Neuronal stem cell (in vitro differentiated cells): ENCODE measurements around the gene SART1.
A peak's percentile ranks its signal among the peaks of the same experiment; 100 is the strongest.

Experiments used
- DNase-seq: peaks from one replicate; pipeline ENCODE4 v3.0.0-alpha.2; 2013; ENCODE audit warnings: low spot score
- H2AFZ ChIP-seq: one replicate; pipeline ENCODE4 v1.6.1; 2013; ENCODE audit warnings: mild to moderate bottlenecking, low read length, inconsistent platforms
- H2AK5ac ChIP-seq: 2 replicates; pipeline ENCODE4 v1.6.1; 2013; ENCODE audit warnings: low read depth, mild to moderate bottlenecking, inconsistent platforms, low read length, moderate library complexity, mixed read lengths
- H2BK120ac ChIP-seq: 2 replicates; pipeline ENCODE4 v1.6.1; 2013; ENCODE audit warnings: low read depth, mild to moderate bottlenecking, inconsistent platforms, low read length, moderate library complexity, mixed read lengths
- H2BK12ac ChIP-seq: one replicate; pipeline ENCODE4 v1.6.1; 2013; ENCODE audit warnings: low read length, inconsistent platforms
- H2BK15ac ChIP-seq: 2 replicates; pipeline ENCODE4 v1.6.1; 2013; ENCODE audit warnings: mild to moderate bottlenecking, low read length, inconsistent platforms, mixed read lengths
- H2BK5ac ChIP-seq: one replicate; pipeline ENCODE4 v1.6.1; 2013; ENCODE audit warnings: inconsistent platforms, mild to moderate bottlenecking, low read length, moderate library complexity
- H3K14ac ChIP-seq: one replicate; pipeline ENCODE4 v1.6.1; 2013; ENCODE audit warnings: low read length, inconsistent platforms
- H3K18ac ChIP-seq: 2 replicates; pipeline ENCODE4 v1.6.1; 2013; ENCODE audit warnings: low read length, inconsistent platforms
- H3K23ac ChIP-seq: 2 replicates; pipeline ENCODE4 v1.6.1; 2013; ENCODE audit warnings: low read depth, mild to moderate bottlenecking, mixed read lengths, low read length, inconsistent platforms; ENCODE audit not compliant: poor library complexity
- H3K27ac ChIP-seq: replicated peaks from 3 replicates; pipeline ENCODE4 v1.5.1; 2013; ENCODE audit warnings: low read length, inconsistent platforms
- H3K27me3 ChIP-seq, 3 experiments: 2 replicates each; pipeline ENCODE4 v1.6.1; 2013; ENCODE audit warnings: low read length in 3 of 3, mild to moderate bottlenecking in 2 of 3, inconsistent platforms in 1 of 3, low read depth in 1 of 3, mixed read lengths in 1 of 3, moderate library complexity in 1 of 3; ENCODE audit not compliant: control insufficient read depth in 3 of 3, insufficient read depth in 3 of 3
- H3K36me3 ChIP-seq, 2 donors: replicated peaks in 1 of 2; 2 replicates each; pipeline ENCODE4 v1.6.1; 2013; ENCODE audit warnings: low read length in 2 of 2; ENCODE audit not compliant: control insufficient read depth in 2 of 2, insufficient read depth in 2 of 2
- H3K4ac ChIP-seq: 2 replicates; pipeline ENCODE4 v1.6.1; 2013; ENCODE audit warnings: inconsistent platforms, mild to moderate bottlenecking, low read length, moderate library complexity
- H3K4me1 ChIP-seq, 2 donors: 1 replicate in 1 of 2; 2 replicates in 1 of 2; pipeline ENCODE4 v1.6.1; 2013; ENCODE audit warnings: low read length in 2 of 2, low read depth in 1 of 2; ENCODE audit not compliant: control insufficient read depth in 2 of 2, insufficient read depth in 1 of 2
- H3K4me2 ChIP-seq: one replicate; pipeline ENCODE4 v1.6.1; 2013; ENCODE audit warnings: mild to moderate bottlenecking, low read length, inconsistent platforms; ENCODE audit not compliant: insufficient read depth, poor library complexity, severe bottlenecking
- H3K4me3 ChIP-seq, 2 donors: 2 replicates each; pipeline ENCODE4 v1.5.1; 2013; ENCODE audit warnings: low read length in 2 of 2, mild to moderate bottlenecking in 2 of 2, inconsistent platforms in 1 of 2, moderate library complexity in 1 of 2
- H3K79me1 ChIP-seq: one replicate; pipeline ENCODE4 v1.6.1; 2013; ENCODE audit warnings: low read depth, mild to moderate bottlenecking, inconsistent platforms, low read length, moderate library complexity
- H3K9ac ChIP-seq: one replicate; pipeline ENCODE4 v1.6.1; 2013; ENCODE audit warnings: mild to moderate bottlenecking, low read depth, low read length, inconsistent platforms; ENCODE audit not compliant: poor library complexity
- H3K9me3 ChIP-seq, 2 donors: replicated peaks in 1 of 2; 2 replicates each; pipeline versions ENCODE3 to v1.6.1; 2013; ENCODE audit warnings: low read length in 2 of 2, mild to moderate bottlenecking in 2 of 2, inconsistent platforms in 1 of 2, low read depth in 1 of 2, mixed read lengths in 1 of 2, moderate library complexity in 1 of 2; ENCODE audit not compliant: control insufficient read depth in 2 of 2, insufficient read depth in 1 of 2
- H4K8ac ChIP-seq: one replicate; pipeline ENCODE4 v1.6.1; 2013; ENCODE audit warnings: low read depth, mild to moderate bottlenecking, inconsistent platforms, low read length, moderate library complexity
- H4K91ac ChIP-seq: one replicate; pipeline ENCODE4 v1.6.1; 2013; ENCODE audit warnings: low read length, low read depth, mild to moderate bottlenecking, inconsistent platforms; ENCODE audit not compliant: poor library complexity
- WGBS, 2 donors: extraction: QIAGEN DNeasy Blood & Tissue Kit; methylation state at CpG; one replicate each; pipeline ENCODE4 v1.1.7; 2013; ENCODE audit warnings: missing lambda C conversion rate in 2 of 2, mixed read lengths in 1 of 2; ENCODE audit not compliant: insufficient read length in 2 of 2, insufficient replicate concordance in 1 of 2; ENCODE audit errors: extremely low coverage in 2 of 2; 5-methylcytosine and 5-hydroxymethylcytosine counted together

Gene SART1

DNA sequence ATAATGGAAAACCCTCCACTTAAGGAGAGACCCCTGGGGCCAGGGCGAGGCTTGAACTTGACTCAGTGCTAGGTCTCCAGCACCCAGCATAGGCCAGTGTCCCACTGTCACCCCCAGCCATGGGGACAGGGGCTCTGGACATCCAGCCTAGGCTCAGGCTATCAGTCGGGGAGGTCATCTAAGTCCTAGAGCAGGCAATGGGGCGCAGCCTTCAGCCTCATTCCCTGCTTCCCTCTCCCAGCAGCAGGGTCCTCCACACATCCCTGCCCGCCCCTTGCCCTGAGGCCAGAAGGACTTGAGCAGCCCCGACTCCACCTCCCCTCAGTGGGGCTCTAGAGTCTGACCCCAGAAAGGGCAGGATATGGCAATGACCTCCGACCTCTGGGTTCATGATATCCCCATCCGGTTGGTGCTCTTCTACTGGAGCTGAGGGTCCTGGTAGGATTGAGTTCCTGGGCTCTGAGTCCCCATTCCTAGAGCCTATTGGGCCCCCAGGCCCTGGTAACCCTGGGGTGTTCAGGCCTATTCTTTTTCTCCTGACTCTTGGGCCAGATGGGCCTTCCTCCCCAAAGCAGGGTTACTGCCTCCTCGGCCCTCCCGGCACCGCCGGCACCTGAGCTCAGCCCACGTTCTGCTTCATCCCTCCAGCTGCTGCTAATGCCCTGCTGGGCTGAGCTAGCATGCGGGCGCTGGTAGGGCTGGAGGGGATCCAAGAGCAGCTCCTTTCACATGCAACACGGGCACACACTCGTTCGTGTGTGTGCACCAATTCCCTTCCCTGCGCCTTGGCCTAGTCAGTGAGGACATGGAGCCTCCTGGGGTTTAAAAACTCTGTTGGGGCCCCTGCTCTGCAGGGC, 54.6 kb downstream of the SART1 start:
- Histone ChIP-seq H2BK12ac (no peak overlapping the region), H3K18ac (no peak overlapping the region), H3K27ac (no peak overlapping the region), H3K27me3 (peaks cover 0 to 66% (median 19%) of the 10 kb centered on the region in 3 experiments), H4K91ac (no peak overlapping the region), H2AK5ac (no peak overlapping the region), H3K4ac (no peak overlapping the region), H3K36me3 (no peaks in the 10 kb centered on the region), H3K4me3 (no peak overlapping the region), H4K8ac (no peak overlapping the region), H2AFZ (no peak overlapping the region), H3K9me3 (peaks cover 0 to 2% of the 10 kb centered on the region in 2 donors), H3K14ac (no peak overlapping the region), H3K4me1 (peaks cover 3 to 4% of the 10 kb centered on the region in 2 donors), H3K4me2 (no peak overlapping the region), H2BK15ac (no peak overlapping the region), H3K79me1 (no peaks in the 10 kb centered on the region), H2BK5ac (no peak overlapping the region), H3K9ac (no peak overlapping the region), H2BK120ac (no peak overlapping the region), H3K23ac (no peak overlapping the region)
- DNase-seq: no peak
- WGBS, 2 donors: no CpG with 5 or more reads among the region's 18 CpGs

- Histone ChIP-seq H3K14ac (no peak overlapping the region), H3K27me3 (peaks cover 0 to 65% (median 15%) of the 10 kb centered on the region in 3 experiments), H2BK15ac (peak overlapping the region; percentile 49), H4K91ac (no peak overlapping the region), H2BK120ac (no peak overlapping the region), H3K27ac (no peak overlapping the region), H3K23ac (no peak overlapping the region), H3K18ac (no peak overlapping the region), H3K4me2 (no peak overlapping the region), H2AFZ (no peak overlapping the region), H3K36me3 (no peaks in the 10 kb centered on the region), H3K4ac (no peak overlapping the region), H2BK12ac (no peak overlapping the region), H2BK5ac (no peak overlapping the region), H4K8ac (no peak overlapping the region), H3K4me1 (peaks cover 2 to 3% of the 10 kb centered on the region in 2 donors), H3K9ac (no peak overlapping the region), H3K4me3 (no peak overlapping the region), H3K79me1 (no peaks in the 10 kb centered on the region), H2AK5ac (peak overlapping the region; percentile 56), H3K9me3 (no peaks in the 10 kb centered on the region)
- DNase-seq: no peak
- no CpG with 5 or more reads among the region's 10 CpGs for WGBS, 2 donors
These were observed 55.3 kb downstream of the SART1 start for GRCh38 chr11:66016793-66017177.

DNA sequence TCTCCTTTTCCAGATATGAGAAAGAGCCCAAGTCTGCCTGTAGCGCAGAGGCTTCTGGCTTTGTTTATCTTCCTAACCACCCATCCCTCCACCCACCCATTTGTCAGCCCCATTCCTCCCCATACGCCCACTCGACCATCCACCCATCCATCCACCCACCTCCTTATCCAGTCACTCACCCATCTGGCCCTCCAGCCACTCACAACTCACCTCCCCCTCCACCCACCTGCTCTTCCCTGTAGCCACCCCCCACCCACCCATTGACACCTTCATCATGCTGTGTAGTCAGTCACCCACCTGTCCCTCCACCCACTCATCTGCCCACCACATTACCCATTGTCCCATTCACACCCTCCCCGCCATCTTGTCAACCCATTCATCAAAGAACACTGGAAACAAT, 55.8 kb downstream of the SART1 start:
- Histone ChIP-seq H3K18ac (no peak overlapping the region), H3K23ac (no peak overlapping the region), H3K4me1 (peaks cover 2 to 3% of the 10 kb centered on the region in 2 donors), H3K27me3 (peaks cover 0 to 61% (median 10%) of the 10 kb centered on the region in 3 experiments), H3K27ac (no peak overlapping the region), H3K14ac (no peak overlapping the region), H2BK12ac (no peak overlapping the region), H4K91ac (no peak overlapping the region), H3K9ac (no peak overlapping the region), H3K4me3 (no peak overlapping the region), H3K9me3 (no peaks in the 10 kb centered on the region), H3K36me3 (no peaks in the 10 kb centered on the region), H2BK15ac (no peak overlapping the region), H2BK5ac (no peak overlapping the region), H2AFZ (no peak overlapping the region), H2AK5ac (no peak overlapping the region), H3K79me1 (no peaks in the 10 kb centered on the region), H3K4me2 (no peak overlapping the region), H2BK120ac (no peak overlapping the region), H4K8ac (no peak overlapping the region), H3K4ac (no peak overlapping the region)
- 100% methylated on average over 2 of the region's 4 CpGs; no CpG with 5 or more reads in 1 of the 2 donors for whole genome bisulfite sequencing, 2 donors
- no peak for DNase-seq

GRCh38 chr11:66020212-66020611, 58.7 kb downstream of the SART1 start:
- Histone ChIP-seq H2BK12ac (no peak overlapping the region), H4K91ac (no peak overlapping the region), H3K23ac (peak overlapping the region; percentile 89), H3K9me3 (no peaks in the 10 kb centered on the region), H3K79me1 (no peaks in the 10 kb centered on the region), H3K27ac (no peak overlapping the region), H3K14ac (peak overlapping the region; percentile 8), H4K8ac (no peak overlapping the region), H3K9ac (no peak overlapping the region), H3K27me3 (peaks cover 0 to 47% (median 11%) of the 10 kb centered on the region in 3 experiments), H3K36me3 (no peaks in the 10 kb centered on the region), H3K4me2 (no peak overlapping the region), H2BK5ac (no peak overlapping the region), H3K18ac (peak overlapping the region; percentile 38), H2BK15ac (peak overlapping the region; percentile 58), H2BK120ac (no peak overlapping the region), H2AFZ (no peak overlapping the region), H2AK5ac (peak overlapping the region; percentile 75), H3K4me1 (peaks cover 0 to 2% of the 10 kb centered on the region in 2 donors), H3K4ac (no peak overlapping the region), H3K4me3 (no peak overlapping the region)
- WGBS, 2 donors: no CpG with 5 or more reads among the region's 8 CpGs
- DNase-seq: no peak
